ENCODE measurements around the gene RIC8A.
A peak's percentile ranks its signal among the peaks of the same experiment; 100 is the strongest.

DNA sequence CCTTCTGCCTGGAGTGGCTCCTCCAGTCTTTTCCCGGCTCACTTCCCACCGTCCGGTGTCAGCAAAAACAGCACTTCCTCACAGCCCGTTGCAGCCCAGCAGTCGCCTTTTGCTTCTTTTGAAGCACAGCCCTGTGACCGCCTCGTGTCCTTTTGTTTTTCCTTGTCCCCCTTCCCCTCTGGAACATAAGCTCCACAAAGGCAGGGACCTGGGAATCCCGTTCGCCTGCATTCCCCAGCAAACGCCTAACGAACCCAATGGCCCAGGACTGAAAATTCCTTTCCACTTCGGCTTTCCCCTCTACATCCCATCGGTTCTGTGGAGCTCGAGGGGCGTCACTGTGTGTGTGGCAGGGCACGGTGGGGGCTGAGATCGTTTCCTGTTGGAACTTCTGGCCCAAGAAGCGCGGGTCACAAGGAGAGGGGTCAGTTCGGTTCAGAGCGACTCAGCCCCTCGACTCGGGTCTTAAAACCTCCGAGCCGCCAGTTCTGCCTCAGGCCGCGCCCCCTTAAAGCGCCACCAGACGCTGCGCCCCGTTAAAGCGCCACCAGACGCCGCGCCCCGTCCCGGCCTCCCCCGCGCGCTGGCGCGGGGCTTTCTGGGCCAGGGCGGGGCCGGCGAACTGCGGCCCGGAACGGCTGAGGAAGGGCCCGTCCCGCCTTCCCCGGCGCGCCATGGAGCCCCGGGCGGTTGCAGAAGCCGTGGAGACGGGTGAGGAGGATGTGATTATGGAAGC, 841 bp downstream of the RIC8A start:
- TF ChIP-seq POLR2A (IDR thresholded peaks at IDR 0.05) (peak; percentile 63 to 89), EP300 (IDR thresholded peaks at IDR 0.05) (peak in 1 of 2 donors; percentile 80)
- TF ChIP-seq, protein P1, sequence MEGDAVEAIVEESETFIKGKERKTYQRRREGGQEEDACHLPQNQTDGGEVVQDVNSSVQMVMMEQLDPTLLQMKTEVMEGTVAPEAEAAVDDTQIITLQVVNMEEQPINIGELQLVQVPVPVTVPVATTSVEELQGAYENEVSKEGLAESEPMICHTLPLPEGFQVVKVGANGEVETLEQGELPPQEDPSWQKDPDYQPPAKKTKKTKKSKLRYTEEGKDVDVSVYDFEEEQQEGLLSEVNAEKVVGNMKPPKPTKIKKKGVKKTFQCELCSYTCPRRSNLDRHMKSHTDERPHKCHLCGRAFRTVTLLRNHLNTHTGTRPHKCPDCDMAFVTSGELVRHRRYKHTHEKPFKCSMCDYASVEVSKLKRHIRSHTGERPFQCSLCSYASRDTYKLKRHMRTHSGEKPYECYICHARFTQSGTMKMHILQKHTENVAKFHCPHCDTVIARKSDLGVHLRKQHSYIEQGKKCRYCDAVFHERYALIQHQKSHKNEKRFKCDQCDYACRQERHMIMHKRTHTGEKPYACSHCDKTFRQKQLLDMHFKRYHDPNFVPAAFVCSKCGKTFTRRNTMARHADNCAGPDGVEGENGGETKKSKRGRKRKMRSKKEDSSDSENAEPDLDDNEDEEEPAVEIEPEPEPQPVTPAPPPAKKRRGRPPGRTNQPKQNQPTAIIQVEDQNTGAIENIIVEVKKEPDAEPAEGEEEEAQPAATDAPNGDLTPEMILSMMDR (IDR thresholded peaks at IDR 0.05): peak in 1 of 5 experiments; percentile 39
